ENCODE data around the gene HOXC11.

Gene HOXC11

DNA sequence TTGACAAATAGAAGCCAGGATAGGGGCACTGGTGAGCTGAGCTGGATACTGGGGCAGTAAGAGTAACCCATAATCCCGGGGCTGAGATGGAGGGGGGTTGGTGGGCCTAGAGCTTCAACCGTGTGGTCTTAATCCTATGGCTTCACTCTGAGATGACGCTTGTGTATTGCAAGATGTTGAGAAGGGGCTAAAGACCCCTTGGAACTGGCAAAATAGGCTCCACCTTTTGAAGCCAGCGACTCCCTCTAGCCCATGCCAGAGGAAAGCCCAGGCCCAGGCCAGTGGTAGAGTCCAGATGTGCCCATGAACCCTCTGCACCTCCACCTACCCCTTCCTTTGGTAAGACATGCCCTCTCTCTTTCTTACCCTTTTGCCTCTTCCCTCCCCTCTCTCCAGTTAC, 13.6 kb upstream of the HOXC11 start:
- DNase-seq = no peak

DNA sequence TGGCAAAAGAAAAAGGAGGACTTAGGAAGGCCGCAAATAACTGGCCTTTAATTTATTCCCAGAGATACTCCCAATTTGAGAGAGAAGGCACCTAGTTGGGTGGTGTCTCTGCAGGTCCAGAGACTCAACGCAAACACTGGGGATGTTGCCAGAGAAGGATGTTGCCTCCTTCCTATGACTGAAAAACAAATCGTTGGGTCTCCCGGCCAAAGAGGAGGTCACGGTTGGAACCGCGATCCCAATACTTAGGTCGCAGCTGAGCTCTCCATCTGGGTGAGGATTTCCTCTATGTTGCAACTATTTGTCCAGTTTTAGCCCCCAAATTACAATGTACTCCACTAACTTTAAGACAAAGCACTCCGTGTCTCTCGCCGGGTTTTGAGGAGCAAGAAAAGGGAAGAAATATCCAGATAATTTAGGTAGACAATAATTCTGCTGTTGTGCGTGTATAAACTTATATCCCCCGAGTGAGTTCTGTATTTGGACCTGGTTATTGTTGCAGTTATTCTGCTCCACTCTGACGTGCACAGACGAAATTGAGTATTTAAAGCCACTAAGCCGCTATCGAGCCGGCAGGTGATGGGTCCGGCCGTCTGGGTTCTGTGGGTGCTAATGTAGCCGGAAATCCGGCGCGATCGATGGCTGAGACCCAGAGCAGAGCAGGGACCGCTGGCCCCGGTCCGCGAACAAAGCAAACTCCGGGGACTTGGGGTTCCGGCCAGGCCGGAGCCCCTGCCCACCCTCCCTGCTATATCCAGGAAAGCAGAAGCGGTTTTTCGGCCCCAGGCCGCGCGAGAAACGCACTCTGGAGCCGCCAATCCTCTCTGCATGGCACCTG, 12.5 kb upstream of the HOXC11 start:
- no peak for DNase-seq

DNA sequence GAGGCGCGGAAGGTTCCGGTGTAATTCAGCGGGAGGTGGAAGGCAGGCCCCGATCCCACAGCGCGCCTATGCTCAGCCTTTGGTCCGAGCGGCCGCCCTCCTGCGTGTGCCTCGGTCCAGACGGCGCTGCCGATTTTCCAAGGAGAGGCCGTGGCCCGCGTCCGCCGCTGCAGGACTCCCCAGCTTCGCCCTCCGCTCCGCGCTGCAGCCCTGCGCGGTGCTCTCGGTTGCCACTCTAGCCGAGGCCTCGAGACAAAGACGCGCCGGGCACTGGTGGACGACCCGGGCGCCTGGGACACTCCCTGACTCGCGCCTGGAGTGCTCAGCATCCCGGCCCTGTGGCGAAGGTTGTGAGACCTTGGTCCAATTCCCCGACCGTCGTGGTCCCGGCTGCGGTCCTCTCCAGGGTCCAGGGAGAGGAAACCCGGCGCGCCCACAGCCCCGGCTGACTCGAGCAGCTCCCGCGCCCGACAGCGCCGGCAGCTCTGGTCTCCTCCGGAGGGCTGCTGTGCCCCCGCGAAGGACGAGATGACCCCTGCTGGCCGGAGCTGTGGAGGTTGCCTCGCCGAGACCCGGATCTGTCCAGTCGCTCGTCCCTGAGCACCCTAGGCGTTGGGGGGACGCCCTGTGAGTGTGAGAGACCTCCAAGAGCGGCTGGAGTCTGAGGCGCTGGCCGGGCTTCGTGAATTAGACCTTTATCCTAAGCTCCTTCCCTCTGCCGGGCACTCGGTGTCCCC, 11.7 kb upstream of the HOXC11 start:
- no peak for DNase-seq

DNA sequence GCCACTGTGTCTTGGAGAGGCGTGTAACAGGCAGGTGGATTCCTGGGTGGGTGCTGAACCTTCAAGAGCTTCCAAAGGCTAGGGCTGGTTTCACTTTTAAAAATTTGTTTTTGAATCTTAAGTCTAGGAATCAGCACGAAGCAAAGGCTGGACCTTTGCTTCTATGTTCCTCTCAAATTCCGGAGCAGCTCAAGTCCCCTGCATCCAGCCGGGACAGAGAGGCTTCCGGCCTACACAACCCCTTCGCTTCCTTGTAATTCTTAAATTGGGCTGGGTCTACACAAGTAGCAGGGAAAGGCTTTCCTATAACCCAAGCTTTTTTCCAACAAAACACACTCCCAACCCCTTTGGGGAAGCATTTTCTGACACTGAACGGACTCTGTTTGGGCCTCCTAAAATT, 9.9 kb upstream of the HOXC11 start:
- DNase-seq = no peak

DNA sequence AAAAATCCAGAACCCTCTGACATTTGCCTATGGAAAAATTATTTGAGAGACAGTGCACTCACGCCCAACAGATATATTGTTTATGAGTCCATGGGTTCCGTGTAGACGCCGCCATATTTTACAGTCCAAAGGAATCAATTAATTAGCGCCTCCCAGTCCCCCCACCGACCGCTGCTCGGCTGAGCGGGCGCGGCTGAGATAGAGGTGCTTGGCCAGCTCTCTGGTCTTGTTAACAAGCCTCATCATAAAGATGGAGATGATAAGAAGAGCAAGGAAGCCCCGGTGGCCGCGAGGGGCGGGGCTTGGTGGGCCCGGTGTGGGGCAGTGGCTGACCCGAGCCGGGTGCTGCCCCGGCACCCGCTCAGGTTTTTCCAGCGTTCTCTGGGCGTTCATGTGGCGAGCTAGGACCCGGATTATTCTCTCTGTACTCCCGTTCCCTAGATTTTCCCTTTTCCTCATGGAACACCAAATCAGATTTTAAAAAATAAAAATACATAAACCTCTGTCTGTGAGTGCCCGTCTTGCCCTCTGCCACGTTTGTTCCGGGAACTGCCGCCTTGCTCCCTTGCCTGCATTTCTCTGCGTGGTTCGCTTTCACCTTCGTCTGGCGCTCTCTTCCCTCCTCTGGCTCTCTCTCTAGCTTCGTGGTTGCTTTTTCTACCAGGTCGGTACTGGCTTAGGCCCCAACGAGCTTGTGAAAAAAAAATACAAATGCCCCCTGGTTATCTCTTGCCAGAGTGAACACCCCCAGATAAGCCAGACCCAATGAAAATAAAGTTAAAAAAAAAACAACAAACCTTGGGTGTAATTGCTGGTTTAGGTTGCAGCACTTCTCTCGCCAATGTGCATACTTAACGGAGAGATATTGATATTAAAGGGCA, 9.3 kb upstream of the HOXC11 start:
- DNase-seq = no peak

DNA sequence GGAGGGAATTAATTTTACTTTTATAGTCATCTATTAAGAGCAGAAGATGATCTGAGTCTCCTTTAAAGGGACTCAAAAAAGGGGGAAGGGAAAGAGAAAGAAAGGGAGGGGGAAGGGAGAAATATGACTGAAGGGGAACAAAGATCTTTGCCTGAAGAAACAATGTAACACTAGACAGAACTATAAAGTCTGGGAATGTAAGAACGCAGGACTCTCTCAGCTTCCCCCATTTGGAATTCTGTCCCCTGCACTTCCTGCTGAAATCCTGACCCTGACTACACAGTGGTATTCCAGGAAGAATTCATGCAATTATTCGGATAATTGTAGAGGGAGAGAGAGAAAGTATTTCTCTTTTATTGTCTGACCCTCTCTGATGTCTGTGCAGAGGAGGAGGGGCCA, 8.6 kb upstream of the HOXC11 start:
- DNase-seq = no peak

DNA sequence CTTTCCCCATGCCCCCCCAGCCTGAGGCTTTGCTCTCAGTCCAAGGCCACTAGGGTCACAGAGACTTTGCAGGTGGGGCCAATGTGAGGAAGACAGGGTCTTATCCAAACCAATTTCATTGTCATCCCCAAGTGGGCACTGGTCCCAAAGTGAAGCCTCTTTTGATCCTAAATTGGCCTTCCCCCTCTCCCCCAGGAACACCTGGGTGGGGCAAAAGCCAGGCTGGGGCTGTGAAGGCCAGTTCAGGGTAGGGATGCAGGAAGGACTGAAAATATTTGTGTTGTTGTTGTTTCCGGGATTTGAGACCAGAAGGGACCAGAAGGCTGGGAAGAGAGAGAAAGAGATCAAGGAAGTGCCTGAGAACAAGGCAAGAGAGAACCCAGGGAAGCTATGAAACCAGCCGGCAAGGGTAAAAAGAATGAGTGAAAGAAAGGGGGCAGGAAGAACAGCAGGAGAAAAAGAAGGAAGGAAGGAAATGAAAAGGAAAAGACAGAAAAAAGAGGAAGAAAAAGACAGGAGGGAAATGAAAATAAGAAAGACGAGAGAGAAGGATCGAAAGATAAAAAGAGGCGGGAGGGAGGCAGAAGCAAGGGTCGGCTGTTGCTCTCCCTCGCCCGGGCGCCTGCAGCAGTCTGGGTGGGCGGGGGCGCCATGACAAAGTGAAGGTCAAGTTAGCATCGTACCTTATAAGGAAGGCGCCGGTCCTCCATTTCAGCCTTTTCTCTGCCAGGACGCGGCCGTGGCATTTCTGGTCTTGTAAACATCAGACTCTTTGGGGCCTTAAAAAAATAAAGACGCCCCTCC, 7.4 kb upstream of the HOXC11 start:
- DNase-seq = no peak

DNA sequence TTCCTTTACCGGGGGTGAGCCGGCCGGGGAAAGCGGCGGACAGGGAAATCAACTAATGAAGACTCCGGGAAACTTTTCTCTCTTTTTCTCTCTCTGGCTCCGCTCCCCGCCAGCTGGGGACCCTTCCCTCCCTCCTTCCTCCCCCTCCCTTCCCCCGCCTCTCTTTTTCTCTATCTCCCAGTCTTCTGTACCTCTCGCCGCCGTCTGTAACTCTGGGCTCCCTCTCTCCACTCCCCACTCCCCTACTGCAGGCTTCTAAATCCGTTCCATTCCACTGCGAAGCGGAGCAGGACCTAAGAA, 6.9 kb upstream of the HOXC11 start:
- DNase-seq = no peak

DNA sequence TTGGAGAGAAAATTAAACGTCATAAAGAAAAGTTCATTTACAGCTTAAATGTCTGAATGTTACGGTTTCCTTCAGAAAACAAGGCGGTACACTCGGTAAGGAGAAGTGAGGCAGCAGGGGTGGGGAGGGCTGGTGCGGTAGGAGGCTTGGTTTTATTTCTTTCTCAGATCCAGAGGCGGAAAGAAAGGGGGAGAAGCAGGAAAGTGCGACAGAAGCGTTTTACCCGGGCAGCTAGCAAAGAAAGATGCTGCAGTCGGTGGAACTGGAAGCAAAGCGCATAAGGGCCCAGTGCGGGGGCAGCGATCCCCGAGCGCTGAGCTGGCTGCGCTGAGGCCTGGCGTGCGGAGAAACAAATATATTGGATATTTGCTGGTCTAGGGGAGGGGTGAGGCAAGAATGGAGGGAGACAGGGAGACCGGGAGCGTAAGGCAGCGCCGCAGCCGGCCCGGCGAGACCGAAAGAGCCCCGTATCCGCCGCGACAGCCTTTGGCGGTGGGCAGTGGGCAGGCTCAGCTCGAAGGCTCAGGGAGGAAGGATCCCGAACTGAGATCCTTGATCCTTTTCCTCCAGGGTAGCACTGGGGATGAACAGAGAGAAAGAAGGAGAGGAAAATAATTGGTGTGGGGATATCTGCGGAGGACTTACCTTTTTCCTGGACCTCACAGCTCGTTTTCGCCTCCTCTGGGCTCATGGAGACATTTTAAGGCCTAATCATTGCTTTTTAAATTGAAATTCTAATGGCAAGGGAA, 6.4 kb upstream of the HOXC11 start:
- DNase-seq = no peak

DNA sequence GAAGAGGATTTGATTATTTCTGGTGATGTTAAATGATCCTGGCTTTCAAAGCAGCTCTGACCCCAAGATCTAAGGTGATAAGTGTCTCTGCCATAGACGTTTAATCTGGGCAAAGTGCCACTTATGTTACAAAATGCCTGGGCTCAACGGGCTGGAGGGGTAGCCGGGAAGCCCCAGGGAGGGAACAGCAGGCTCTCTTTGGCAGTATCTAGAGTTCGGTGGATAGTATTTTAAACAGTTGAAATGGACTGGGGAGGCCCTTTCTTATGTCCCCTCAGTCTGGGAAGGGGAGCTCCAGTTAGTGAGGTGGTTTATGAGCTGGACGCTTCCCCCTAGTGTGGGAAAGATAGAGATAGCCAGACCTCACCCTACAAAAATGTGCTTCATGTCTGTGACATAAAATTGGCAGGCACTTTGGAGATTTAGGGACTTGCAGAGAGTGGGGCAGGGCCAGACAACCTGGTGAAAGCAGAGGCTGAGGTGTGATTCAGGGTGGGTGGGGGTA, 5.5 kb upstream of the HOXC11 start:
- DNase-seq = no peak

DNA sequence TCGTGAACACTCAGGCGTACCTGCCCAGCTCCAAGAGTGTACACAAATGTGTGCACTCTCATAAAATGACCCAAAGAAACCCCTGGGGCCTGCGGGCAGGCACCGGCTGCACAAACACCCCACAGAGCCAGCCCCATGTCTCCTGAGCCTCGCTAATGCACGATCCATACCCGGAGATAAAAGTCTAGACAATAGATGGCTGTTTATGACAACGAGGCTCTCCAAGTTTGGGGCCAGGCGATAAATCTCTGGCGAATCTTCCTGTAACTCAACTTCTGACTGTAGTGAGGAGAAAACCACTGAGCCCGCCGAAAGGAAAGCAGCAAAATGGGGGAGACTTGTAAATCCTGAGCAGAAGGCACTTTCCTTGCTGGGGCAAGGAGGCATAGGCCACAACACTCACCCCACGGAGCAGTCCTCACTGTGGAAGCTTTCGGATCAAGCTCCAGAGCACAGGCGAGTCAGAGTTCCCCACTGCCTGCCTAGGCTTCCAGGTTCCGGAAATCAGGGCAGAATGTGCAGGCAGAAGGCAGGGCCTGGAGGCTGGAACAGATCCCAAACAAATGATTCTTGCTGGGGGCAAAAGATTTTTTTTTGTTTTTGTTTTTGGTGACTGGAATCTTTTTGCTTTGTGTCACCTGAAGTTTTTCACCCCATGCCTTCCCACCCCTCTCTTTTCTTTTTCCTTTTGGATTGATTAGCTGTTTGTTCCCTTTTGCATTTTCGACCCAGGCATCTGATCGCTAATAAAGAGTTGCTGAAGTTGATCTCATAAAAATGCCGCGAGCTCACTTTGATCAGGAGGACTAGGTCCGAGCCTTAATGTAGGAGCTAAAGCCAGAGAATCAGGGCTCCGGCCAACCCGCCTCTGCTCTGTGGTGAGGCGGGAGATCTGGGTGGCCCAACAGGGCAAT, 4.5 kb upstream of the HOXC11 start:
- no peak for DNase-seq

DNA sequence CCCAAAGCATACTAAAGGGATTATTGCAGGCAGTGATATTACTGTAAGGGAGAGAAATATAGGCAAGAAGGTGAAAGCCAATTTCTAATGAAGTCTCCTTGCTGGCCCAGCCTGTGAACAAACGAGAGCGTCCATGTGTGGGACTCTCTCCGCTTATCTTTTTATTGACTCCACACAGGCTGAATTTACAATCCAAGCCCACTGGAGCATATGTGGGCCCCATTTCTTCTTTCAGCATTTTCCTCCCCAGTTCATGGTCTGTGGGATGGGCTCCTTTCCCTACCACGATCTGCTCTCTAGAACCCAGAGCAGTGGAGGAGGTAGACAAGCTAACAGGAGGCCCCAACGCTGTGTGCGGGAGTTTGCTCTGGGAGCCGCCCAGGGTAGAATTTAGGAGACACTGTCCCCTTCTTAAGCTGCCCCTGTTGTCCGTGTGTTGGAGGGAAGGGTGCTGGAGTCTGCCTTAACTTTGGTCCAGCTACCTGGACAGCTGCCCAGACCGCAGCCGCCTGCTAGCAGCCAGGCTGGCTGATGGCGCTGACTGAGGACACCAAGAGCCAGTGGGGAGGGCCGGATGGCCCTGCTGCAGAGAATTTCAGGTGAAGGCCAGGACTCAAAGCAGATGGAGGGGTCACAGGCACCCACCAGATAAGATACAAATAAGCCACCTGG, 3.2 kb upstream of the HOXC11 start:
- DNase-seq = no peak

DNA sequence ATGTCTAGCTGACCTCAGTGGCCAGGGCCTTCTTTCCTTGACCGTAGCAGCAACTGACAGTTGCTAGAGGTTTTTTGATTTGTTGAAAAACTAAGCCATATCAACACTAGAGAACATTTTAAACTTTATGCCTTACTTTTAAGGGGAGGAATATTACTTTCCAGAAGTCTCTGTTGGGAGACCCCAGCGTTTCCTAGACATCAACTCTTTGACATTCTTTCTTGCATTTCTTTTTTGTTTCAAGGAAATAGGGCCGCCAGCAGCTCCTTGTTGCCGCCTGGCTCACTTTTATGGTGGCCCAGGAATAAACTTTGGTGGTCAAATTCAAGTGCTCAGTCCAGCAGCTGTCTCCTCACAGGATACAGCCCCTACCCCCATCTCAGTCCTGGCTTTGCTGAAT, 2.5 kb upstream of the HOXC11 start:
- DNase-seq = no peak

DNA sequence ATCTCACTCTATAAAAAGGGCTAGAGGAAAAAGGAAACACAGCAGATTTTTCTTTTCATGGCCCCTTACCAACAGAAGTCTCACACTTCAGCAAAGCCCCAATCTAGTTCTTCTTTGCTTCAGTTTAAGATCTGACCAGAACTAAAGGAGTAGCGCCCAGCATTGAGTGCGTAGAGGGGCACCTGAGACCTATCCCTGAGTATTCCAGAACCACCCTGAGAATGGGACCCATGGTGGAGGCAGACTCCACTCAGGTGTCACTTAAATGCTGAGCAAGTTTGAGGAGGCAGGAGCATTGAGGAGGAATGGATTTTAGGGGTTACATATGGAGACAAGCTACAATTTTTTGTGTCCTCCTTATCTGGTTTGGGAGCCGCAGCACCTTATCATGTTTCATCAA, 1.8 kb upstream of the HOXC11 start:
- no peak for DNase-seq

DNA sequence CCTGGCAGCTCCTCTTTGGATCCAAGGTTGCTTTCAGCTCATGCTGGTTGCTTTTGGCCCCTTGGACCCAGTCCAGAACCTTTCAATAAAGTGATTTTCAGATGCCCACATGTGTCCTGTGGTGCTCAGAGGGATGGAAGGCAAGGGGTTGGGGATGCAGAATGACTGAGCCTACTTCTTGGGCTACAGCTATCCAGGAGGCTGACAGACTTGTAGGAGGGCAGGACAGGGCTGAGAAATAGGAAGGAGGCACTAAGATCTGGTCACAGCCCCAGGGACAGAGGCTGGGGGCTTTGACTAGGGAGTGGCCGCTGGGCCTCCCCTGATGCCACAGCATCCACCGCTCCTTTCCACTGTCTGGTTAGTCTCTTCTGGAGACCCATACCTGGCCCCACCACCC, 1.2 kb upstream of the HOXC11 start:
- no peak for DNase-seq

DNA sequence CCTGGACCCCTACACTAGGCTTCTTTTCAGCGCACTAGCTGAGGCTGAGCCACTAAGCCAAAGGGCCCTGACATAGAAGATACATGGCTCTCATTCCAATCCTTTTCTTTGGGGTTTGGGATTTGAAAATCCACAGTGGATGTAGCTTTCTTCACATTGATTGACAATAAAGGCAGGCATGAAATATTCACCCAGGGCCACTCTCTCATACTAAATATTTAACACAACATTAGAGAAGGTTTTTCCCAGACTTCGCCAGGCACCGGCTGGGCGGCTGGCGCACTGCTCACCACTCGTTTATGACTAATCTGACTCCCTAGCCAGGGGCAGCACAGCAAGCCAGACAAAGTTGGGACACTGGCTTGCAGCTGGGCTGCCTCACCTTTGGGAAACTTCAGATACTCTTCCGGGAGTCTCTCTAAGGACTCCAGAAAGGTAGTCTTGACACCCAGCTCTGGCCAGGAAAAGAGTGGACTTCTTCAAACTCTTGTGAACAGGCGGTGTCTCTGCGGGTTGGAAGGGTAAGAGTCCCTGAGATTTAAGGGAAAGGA, 699 bp upstream of the HOXC11 start:
- no peak for DNase-seq

DNA sequence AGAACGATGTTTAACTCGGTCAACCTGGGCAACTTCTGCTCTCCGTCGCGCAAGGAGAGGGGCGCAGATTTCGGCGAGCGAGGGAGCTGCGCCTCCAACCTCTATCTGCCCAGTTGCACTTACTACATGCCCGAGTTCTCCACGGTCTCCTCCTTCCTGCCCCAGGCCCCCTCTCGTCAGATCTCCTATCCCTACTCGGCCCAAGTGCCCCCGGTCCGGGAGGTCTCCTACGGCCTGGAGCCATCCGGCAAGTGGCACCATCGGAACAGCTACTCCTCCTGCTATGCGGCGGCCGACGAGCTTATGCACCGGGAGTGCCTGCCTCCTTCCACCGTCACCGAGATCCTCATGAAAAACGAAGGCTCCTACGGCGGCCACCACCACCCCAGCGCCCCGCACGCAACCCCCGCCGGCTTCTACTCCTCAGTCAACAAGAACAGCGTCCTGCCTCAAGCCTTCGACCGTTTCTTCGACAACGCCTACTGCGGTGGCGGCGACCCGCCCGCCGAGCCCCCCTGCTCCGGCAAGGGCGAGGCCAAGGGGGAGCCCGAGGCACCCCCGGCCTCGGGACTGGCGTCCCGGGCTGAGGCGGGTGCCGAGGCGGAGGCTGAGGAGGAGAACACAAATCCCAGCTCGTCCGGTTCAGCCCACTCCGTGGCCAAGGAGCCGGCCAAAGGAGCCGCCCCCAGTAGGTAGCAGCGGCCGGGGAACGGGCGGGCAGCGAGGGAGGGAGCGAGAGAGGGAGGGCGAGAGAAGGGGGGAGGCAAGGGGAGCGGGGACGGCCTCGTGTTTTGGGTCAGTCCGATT, 513 bp downstream of the HOXC11 start:
- peak; percentile 11 for DNase-seq

DNA sequence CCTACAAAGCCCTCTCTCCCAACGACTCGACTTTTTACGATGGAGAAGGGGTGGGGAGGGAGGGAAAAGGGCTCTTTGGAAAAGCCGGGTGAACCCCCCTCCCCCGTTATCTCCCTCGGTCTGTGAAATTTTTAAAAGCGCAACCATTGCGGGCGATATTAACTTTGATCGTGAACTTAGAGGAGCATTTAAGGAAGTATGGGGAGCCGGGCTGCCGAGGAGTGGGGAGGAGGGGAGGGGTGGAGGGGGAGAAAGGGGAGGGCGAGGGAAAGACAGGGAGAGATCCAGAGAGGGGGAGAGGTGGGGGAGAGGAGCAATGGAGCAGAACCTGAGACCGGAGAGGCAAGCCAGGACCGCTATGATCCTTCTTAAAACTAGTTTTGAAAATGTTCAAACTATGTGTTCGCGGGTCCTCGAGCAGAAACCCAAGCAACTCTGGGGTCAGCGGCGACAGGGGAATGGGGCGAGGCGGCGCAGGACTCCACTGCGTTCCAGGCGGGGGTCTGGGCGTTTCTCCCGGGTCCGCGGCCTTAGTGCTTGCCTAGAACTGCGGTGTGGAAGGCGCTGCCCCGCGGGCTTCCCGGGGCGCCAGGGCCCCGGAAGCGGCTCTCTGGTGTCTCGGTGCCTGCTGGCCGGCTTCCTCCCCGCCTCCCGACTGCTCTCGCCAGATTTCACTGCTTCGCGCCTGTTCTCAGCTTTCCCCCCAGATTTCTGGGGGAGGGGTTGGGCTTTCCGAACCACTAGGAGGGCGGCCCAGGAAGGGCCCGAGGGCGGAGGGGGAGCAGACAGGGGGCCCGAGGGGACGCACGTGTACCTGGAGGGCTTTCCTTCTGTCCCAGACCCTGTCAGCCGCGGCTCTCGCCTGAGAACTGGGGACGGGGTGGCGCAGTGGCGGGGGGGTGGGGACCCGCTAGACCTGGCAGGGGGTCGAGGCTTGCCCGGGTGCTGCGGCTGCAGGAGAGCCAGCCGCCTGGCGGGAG, 1.4 kb downstream of the HOXC11 start, which contains the start of gene HOTAIR:
HOTAIR (minus strand) TSS at position 871 of the 980 bp plus-strand sequence.
- DNase-seq = no peak

Measured in NCI-H748 treated with DMSO at 0.1 percent for 48 hours (cell line).